SK-N-SH (cell line): Measurements from ENCODE around the gene GAMT. TPM values are rescaled to one million over a fixed set of nuclear protein-coding genes. Genes with fewer than 3 reads are reported as not detected.

Source experiments
- CTCF ChIA-PET: fragments of 300-600, 350-600 bp; formaldehyde crosslinking; extraction: SDS; loops from one replicate; lab custom pipeline; 2021; lab: Yijun Ruan, JAX
- POLR2A ChIA-PET: fragments of 350-600 bp; sonication (Branson Sonifier 250); formaldehyde crosslinking; extraction: SDS; loops from one replicate; lab custom pipeline; 2020; ENCODE audit warnings: antibody characterized with exemption, inconsistent platforms; lab: Yijun Ruan, JAX
- DNase-seq: peaks from one replicate; pipeline ENCODE4 v3.0.0; 2012
- H2AFZ ChIP-seq: fragments of 200-600 bp; sonication (generic); 2 replicates; pipeline ENCODE4 v1.8.1; 2016; ENCODE audit warnings: antibody characterized with exemption, mild to moderate bottlenecking, low read depth
- H3F3A ChIP-seq: fragments of 200-600 bp; sonication (generic); replicated peaks from 2 replicates; pipeline ENCODE3; 2016; ENCODE audit warnings: antibody characterized with exemption, mild to moderate bottlenecking; ENCODE audit not compliant: insufficient read depth
- H3K27ac ChIP-seq, 2 experiments: fragments of 200-500 bp in 1 of 2; fragments of 200-600 bp in 1 of 2; sonication (Bioruptor generic) in 1 of 2; sonication (generic), shearing (Covaris generic) in 1 of 2; 2 replicates each; pipeline versions ENCODE4 v1.5.1 to v1.6.1; 2014 to 2016; ENCODE audit warnings: low read depth in 2 of 2, inconsistent platforms in 1 of 2, low read length in 1 of 2, mild to moderate bottlenecking in 1 of 2, mixed read lengths in 1 of 2
- H3K27me3 ChIP-seq: fragments of 200-600 bp; sonication (generic), shearing (Covaris generic); 2 replicates; pipeline ENCODE4 v1.6.1; 2016; ENCODE audit warnings: mixed run types; ENCODE audit not compliant: insufficient read depth
- H3K36me3 ChIP-seq, 2 experiments: fragments of 200-500 bp in 1 of 2; fragments of 200-600 bp in 1 of 2; sonication (Bioruptor generic) in 1 of 2; sonication (generic) in 1 of 2; replicated peaks in 1 of 2; 2 replicates each; pipeline versions ENCODE3 to v1.5.1; 2014 to 2016; ENCODE audit warnings: low read length in 1 of 2, mild to moderate bottlenecking in 1 of 2; ENCODE audit not compliant: insufficient read depth in 2 of 2, control insufficient read depth in 1 of 2
- H3K4me1 ChIP-seq, 2 experiments: fragments of 200-500 bp in 1 of 2; fragments of 200-600 bp in 1 of 2; sonication (Bioruptor generic) in 1 of 2; sonication (generic), shearing (Covaris generic) in 1 of 2; 2 replicates each; pipeline versions ENCODE4 v1.5.1 to v1.6.1; 2014 to 2016; ENCODE audit warnings: low read depth in 1 of 2, low read length in 1 of 2, mixed run types in 1 of 2; ENCODE audit not compliant: insufficient read depth in 2 of 2, control insufficient read depth in 1 of 2
- H3K4me2 ChIP-seq: fragments of 200-600 bp; sonication (generic), shearing (Covaris generic); 2 replicates; pipeline ENCODE4 v1.6.1; 2017; ENCODE audit warnings: mixed run types
- H3K4me3 ChIP-seq, 2 experiments: fragments of 200-500 bp in 1 of 2; fragments of 200-600 bp in 1 of 2; sonication (Bioruptor generic) in 1 of 2; sonication (generic), shearing (Covaris generic) in 1 of 2; 2 replicates each; pipeline versions ENCODE4 v1.5.1 to v1.8.1; 2014 to 2016; ENCODE audit warnings: low read depth in 2 of 2, inconsistent platforms in 1 of 2, low read length in 1 of 2, mild to moderate bottlenecking in 1 of 2, mixed read lengths in 1 of 2, moderate library complexity in 1 of 2
- H3K79me2 ChIP-seq: fragments of 200-600 bp; sonication (generic); 2 replicates; pipeline ENCODE4 v1.8.1; 2017; ENCODE audit warnings: mild to moderate bottlenecking; ENCODE audit not compliant: insufficient read depth
- H3K9ac ChIP-seq: fragments of 200-600 bp; sonication (generic); 2 replicates; pipeline ENCODE4 v1.6.1; 2017; ENCODE audit warnings: mixed run types
- H3K9me2 ChIP-seq: fragments of 200-600 bp; sonication (generic); 2 replicates; pipeline ENCODE4 v1.6.1; 2017; ENCODE audit warnings: mixed run types
- H3K9me3 ChIP-seq: fragments of 200-600 bp; sonication (generic); 2 replicates; pipeline ENCODE4 v1.6.1; 2017; ENCODE audit warnings: mixed run types, mild to moderate bottlenecking, moderate library complexity
- H4K20me1 ChIP-seq: fragments of 200-600 bp; sonication (generic); 2 replicates; pipeline ENCODE4 v1.6.1; 2017; ENCODE audit warnings: mild to moderate bottlenecking, mixed run types; ENCODE audit not compliant: insufficient read depth
- CHD2 ChIP-seq: fragments of 150-350 bp; IDR thresholded peaks from 2 replicates; pipeline ENCODE4 v1.6.1; 2018; ENCODE audit warnings: low read length; ENCODE audit not compliant: partially characterized antibody
- ELF1 ChIP-seq: IDR thresholded peaks from 2 replicates; pipeline ENCODE4 v1.4.0; 2012
- EZH2phosphoT487 ChIP-seq: fragments of 200-600 bp; sonication (generic); IDR thresholded peaks from 2 replicates; pipeline ENCODE4 v1.6.1; 2017; ENCODE audit warnings: low read depth, mixed run types, mild to moderate bottlenecking, antibody characterized with exemption, moderate library complexity, borderline replicate concordance
- FOSL2 ChIP-seq: IDR thresholded peaks from 2 replicates; pipeline ENCODE4 v1.4.0; 2012; ENCODE audit warnings: low read depth, mild to moderate bottlenecking, moderate library complexity, borderline replicate concordance
- FOXM1 ChIP-seq: IDR thresholded peaks from 2 replicates; pipeline ENCODE4 v1.4.0; 2012; ENCODE audit warnings: low read depth, mild to moderate bottlenecking
- GABPA ChIP-seq: IDR thresholded peaks from 2 replicates; pipeline ENCODE4 v1.4.0; 2012; ENCODE audit warnings: low read depth, mild to moderate bottlenecking
- GATA2 ChIP-seq: sonication (generic); formaldehyde crosslinking; IDR thresholded peaks from 2 replicates; pipeline ENCODE4 v1.5.0; 2020; ENCODE audit warnings: mild to moderate bottlenecking, missing genetic modification reagents
- JUND ChIP-seq: IDR thresholded peaks from 2 replicates; pipeline ENCODE4 v1.4.0; 2012
- MAX ChIP-seq: IDR thresholded peaks from 2 replicates; pipeline ENCODE4 v1.4.0; 2012; ENCODE audit warnings: low read depth
- MEF2A ChIP-seq: IDR thresholded peaks from 2 replicates; pipeline ENCODE4 v1.4.0; 2012; ENCODE audit warnings: low read depth, borderline replicate concordance
- MXI1 ChIP-seq: IDR thresholded peaks from 2 replicates; pipeline ENCODE4 v1.6.1; 2012; ENCODE audit warnings: mild to moderate bottlenecking, low read depth, low read length, improper control_type of control experiment
- NRF1 ChIP-seq: IDR thresholded peaks from 2 replicates; pipeline ENCODE4 v1.6.1; 2012; ENCODE audit warnings: low read depth, mild to moderate bottlenecking, low read length
- POLR2AphosphoS5 ChIP-seq: IDR thresholded peaks from 2 replicates; pipeline ENCODE4 v1.6.1; 2012; ENCODE audit warnings: low read depth, low read length
- RAD21 ChIP-seq: IDR thresholded peaks from 2 replicates; pipeline ENCODE4 v1.6.1; 2012; ENCODE audit warnings: mild to moderate bottlenecking, low read length
- RCOR1 ChIP-seq: fragments of 150-350 bp; IDR thresholded peaks from 2 replicates; pipeline ENCODE4 v1.6.1; 2017; ENCODE audit warnings: antibody characterized with exemption, low read length
- REST ChIP-seq: IDR thresholded peaks from 2 replicates; pipeline ENCODE4 v1.6.1; 2012; ENCODE audit warnings: mild to moderate bottlenecking, low read depth, low read length, moderate library complexity
- RFX5 ChIP-seq: IDR thresholded peaks from 2 replicates; pipeline ENCODE4 v1.6.1; 2012; ENCODE audit warnings: mild to moderate bottlenecking, improper control_type of control experiment, low read length
- SMC3 ChIP-seq: IDR thresholded peaks from 2 replicates; pipeline ENCODE4 v1.6.1; 2012; ENCODE audit warnings: low read depth, low read length, improper control_type of control experiment
- TCF12 ChIP-seq: IDR thresholded peaks from 2 replicates; pipeline ENCODE4 v1.4.0; 2012
- TEAD4 ChIP-seq: IDR thresholded peaks from 2 replicates; pipeline ENCODE4 v1.4.0; 2012; ENCODE audit warnings: mild to moderate bottlenecking, borderline replicate concordance; ENCODE audit not compliant: insufficient read depth
- USF1 ChIP-seq: IDR thresholded peaks from 2 replicates; pipeline ENCODE4 v1.4.0; 2012; ENCODE audit warnings: low read depth, borderline replicate concordance
- YY1 ChIP-seq: IDR thresholded peaks from 2 replicates; pipeline ENCODE4 v1.4.0; 2012; ENCODE audit warnings: low read depth, mild to moderate bottlenecking
- ZBTB33 ChIP-seq: IDR thresholded peaks from 2 replicates; pipeline ENCODE4 v1.4.0; 2012; ENCODE audit warnings: low read depth, borderline replicate concordance
- WGBS: methylation state at CpG from one replicate; pipeline ENCODE4 v1.1.6; 2017; ENCODE audit warnings: low lambda C conversion rate; 5-methylcytosine and 5-hydroxymethylcytosine counted together
- polyA plus RNA-seq, 3 experiments: library from polyadenylated mRNA; depleted of rRNA; stranded (reverse); fragments of >200 nt; gene quantifications; 2 replicates each; pipeline ENCODE4 v1.2.3, GENCODE V29; 2012
- TF ChIP-seq, protein P1 (sequence below): fragments of 150-350 bp; IDR thresholded peaks from 2 replicates; pipeline ENCODE4 v1.6.1; 2016; ENCODE audit warnings: mild to moderate bottlenecking, low read depth, low read length
- TF ChIP-seq, protein P2 (sequence below): IDR thresholded peaks from 2 replicates; pipeline ENCODE4; 2012

Gene GAMT
- polyA plus RNA-seq, 1 of the 3 experiments (the other 2 are of a cell fraction), result 85.3 TPM

DNA sequence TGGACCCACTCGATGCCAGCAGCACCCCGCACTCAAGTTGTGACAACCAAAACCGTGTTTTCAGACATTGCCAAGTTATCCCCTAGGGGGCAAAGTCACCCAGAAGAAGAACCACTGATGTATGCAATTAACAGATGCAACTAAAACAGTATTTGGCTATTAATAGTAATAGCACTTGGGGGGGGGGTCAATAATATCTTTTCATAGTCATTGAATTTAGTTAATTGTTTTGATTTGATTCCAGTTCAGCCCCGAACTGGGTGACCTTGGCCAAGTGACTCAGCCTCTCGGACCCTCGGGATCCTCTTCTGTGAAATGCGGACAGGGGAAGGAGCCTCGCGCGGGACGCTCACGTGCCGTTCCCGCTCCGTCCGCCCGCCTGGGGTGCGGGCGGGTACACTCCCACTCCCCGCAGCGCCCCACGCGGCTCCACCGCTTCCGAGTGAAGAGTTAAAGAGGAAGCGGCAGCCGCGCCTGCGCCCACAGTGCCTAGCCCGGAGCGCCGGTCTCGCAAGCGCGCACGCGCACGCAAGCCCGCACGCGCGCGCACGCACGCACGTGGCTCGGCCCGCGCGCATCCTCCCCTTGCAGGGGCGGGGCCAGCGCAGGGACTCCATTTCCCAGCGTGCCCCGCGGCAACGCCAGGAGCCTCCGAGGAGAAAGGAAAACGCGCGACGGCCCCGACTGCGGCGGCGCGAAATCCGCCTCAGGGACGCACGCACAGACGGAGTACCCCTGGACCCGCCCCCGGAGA is 5.6 kb upstream of the GAMT start:
- H3K36me3 ChIP-seq, result no peaks in the 10 kb centered on the region
- POLR2A ChIA-PET, result no interaction called here
- TF ChIP-seq REST (0 out of 2 replicates have a peak, but pooled peaks have one; percentile 27), FOSL2 (no peak), GABPA (peak; percentile 6; the same call in 1 of the 2 replicates), CHD2 (peak; percentile 32), ELF1 (peak; percentile 31), ZBTB33 (0 out of 2 replicates have a peak, but pooled peaks have one; percentile 22), MXI1 (peak; percentile 74), MEF2A (no peak), GATA2 (no peak), RAD21 (peak; percentile 34), TEAD4 (no peak), USF1 (peak; percentile 79), NRF1 (peak; percentile 81), RFX5 (no peak), TCF12 (peak; percentile 13; the same call in 1 of the 2 replicates), RCOR1 (no peak), FOXM1 (no peak), YY1 (no peak), MAX (no peak; the same call in 1 of the 2 replicates), POLR2AphosphoS5 (peak; percentile 82), JUND (no peak), SMC3 (0 out of 2 replicates have a peak, but pooled peaks have one; percentile 15), EZH2phosphoT487 (no peak)
- TF ChIP-seq, protein P1, sequence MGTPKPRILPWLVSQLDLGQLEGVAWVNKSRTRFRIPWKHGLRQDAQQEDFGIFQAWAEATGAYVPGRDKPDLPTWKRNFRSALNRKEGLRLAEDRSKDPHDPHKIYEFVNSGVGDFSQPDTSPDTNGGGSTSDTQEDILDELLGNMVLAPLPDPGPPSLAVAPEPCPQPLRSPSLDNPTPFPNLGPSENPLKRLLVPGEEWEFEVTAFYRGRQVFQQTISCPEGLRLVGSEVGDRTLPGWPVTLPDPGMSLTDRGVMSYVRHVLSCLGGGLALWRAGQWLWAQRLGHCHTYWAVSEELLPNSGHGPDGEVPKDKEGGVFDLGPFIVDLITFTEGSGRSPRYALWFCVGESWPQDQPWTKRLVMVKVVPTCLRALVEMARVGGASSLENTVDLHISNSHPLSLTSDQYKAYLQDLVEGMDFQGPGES, result no peak
- TF ChIP-seq, protein P2, sequence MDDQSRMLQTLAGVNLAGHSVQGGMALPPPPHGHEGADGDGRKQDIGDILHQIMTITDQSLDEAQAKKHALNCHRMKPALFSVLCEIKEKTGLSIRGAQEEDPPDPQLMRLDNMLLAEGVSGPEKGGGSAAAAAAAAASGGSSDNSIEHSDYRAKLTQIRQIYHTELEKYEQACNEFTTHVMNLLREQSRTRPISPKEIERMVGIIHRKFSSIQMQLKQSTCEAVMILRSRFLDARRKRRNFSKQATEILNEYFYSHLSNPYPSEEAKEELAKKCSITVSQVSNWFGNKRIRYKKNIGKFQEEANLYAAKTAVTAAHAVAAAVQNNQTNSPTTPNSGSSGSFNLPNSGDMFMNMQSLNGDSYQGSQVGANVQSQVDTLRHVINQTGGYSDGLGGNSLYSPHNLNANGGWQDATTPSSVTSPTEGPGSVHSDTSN, result no peak

More for the DNA sequence above, 5.6 kb upstream of the GAMT start:
- H3K79me2 ChIP-seq, result peaks cover 43% of the 10 kb centered on the region
- H3K9me2 ChIP-seq, result no peaks in the 10 kb centered on the region
- H2AFZ ChIP-seq, result peak overlapping the region; percentile 86
- H3K27me3 ChIP-seq, result no peaks in the 10 kb centered on the region
- H3K9ac ChIP-seq, result peak overlapping the region; percentile 69; the same call in 1 of the 2 replicates
- peak overlapping the region; percentile 75 for H3K4me2 ChIP-seq
- 0% methylated on average over 4 of the region's 72 CpGs for WGBS
- H3F3A ChIP-seq, result peaks cover 13% of the 10 kb centered on the region
- DNase-seq, result peak; percentile 98
- peaks cover 35% of the 10 kb centered on the region for H4K20me1 ChIP-seq
- H3K4me3 ChIP-seq, result peak overlapping the region; percentile 57 to 62
- CTCF ChIA-PET, result interaction anchor here (1.3 kb wide), 1 partner anchor 38 kb away, joined by 3 read pairs; no protein-coding TSS in a partner anchor
- peak overlapping the region; percentile 71 to 80 for H3K27ac ChIP-seq
- H3K9me3 ChIP-seq, result no peaks in the 10 kb centered on the region
- H3K4me1 ChIP-seq, result peaks cover 6 to 27% of the 10 kb centered on the region in 2 experiments; a peak in 2 of 4 replicates
